ENCODE data around the gene PLEKHJ1. TPM values are rescaled to one million over a fixed set of nuclear protein-coding genes. Genes with fewer than 3 reads are reported as not detected.

The PLEKHJ1 gene
- polyA plus RNA-seq (2011; rRNA removed) (18.3 and 19.9 TPM in 2 replicates), polyA plus RNA-seq (2017; fragmentation: RNase III; extraction: RNeasy Plus Mini Kit Qiagen cat#74134 plus additional on column Dnase treatment) (32.2 to 34.8 TPM (median 33.9 TPM) in 3 replicates), polyA minus RNA-seq (2011; rRNA and poly(A)+ RNA removed) (12.6 and 14.9 TPM in 2 replicates)
- polyA plus RNA-seq (2012; cell fraction: cytosol; rRNA removed), result 65.1 and 74.2 TPM in 2 replicates
- 85.3 and 87.9 TPM in 2 replicates for polyA plus RNA-seq (2012; cell fraction: nucleus; rRNA removed)

- ChIA-PET CTCF (interaction anchor here (0.5 to 1.6 kb wide), 23 partner anchors 9 to 176 kb away, joined by 3 to 10 read pairs (median 4); partner anchors contain the start of gene AMH), POLR2A (interaction anchor here (1.0 to 1.7 kb wide), 2 partner anchors 10 to 239 kb away, joined by 5 to 7 read pairs; partner anchors contain the start of gene GADD45B)
- peak; percentile 92 to 97 for DNase-seq (ENCODE audit: low read depth in 1 of 2, low spot score in 1 of 2)
- H3K4me2 ChIP-seq, result peak within 1 kb of the TSS; percentile 97
- no peak for FAIRE-seq
- ATAC-seq, result peak; percentile 65 to 84
- no peaks in the 10 kb centered on the region for H3K9me3 ChIP-seq
- peak within 1 kb of the TSS; percentile 98 for H3K4me3 ChIP-seq
- WGBS (ENCODE audit: missing lambda C conversion rate), result no CpG with 5 or more reads among the region's 80 CpGs
- H3K4me1 ChIP-seq, result peaks cover 35% of the 10 kb centered on the region
- H3K27ac ChIP-seq, result peak within 1 kb of the TSS; percentile 97 to 99
- no peak for TF ChIP-seq ESRRA (IDR thresholded peaks at IDR 0.05; ENCODE audit: borderline replicate concordance, low read length)
- TF ChIP-seq ZNF302 (CRISPR knock-in tag; IDR thresholded peaks at IDR 0.05), result no peak
- TF ChIP-seq HEYL (CRISPR knock-in tag; IDR thresholded peaks at IDR 0.05), result no peak
- no peak for TF ChIP-seq EHMT2 (IDR thresholded peaks at IDR 0.05; ENCODE audit: low read depth)
- no peak for TF ChIP-seq GATA3 (IDR thresholded peaks at IDR 0.05; ENCODE audit: borderline replicate concordance)
- TF ChIP-seq EHF (CRISPR knock-in tag; IDR thresholded peaks at IDR 0.05), result no peak
- TF ChIP-seq CBX2 (IDR thresholded peaks at IDR 0.05; ENCODE audit: borderline replicate concordance, low read depth), result no peak
- no peak for TF ChIP-seq TFCP2L1 (CRISPR knock-in tag; IDR thresholded peaks at IDR 0.05)
- TF ChIP-seq CEBPB (IDR thresholded peaks at IDR 0.05), result no peak; a peak in 1 of 4 replicates
- peak; percentile 85 for TF ChIP-seq CTCF (IDR thresholded peaks at IDR 0.05)
- no peak for TF ChIP-seq FOSB (CRISPR knock-in tag; IDR thresholded peaks at IDR 0.05)
- no peak for TF ChIP-seq MYC (IDR thresholded peaks at IDR 0.05; ENCODE audit: borderline replicate concordance, low read length)
- TF ChIP-seq NPAS2 (CRISPR knock-in tag; IDR thresholded peaks at IDR 0.05; ENCODE audit: borderline replicate concordance), result no peak
- no peak for TF ChIP-seq ATOH8 (CRISPR knock-in tag; IDR thresholded peaks at IDR 0.05; ENCODE audit: low read depth)
- 0 out of 2 replicates have a peak, but pooled peaks have one; percentile 10 for TF ChIP-seq FOSL2 (IDR thresholded peaks at IDR 0.05)
- peak; percentile 89 for TF ChIP-seq FOSL2 (CRISPR knock-in tag; IDR thresholded peaks at IDR 0.05)
- TF ChIP-seq TP53 (CRISPR knock-in tag; IDR thresholded peaks at IDR 0.05), result no peak
- TF ChIP-seq HES2 (IDR thresholded peaks at IDR 0.05), result no peak
- TF ChIP-seq MAZ (IDR thresholded peaks at IDR 0.05; ENCODE audit: borderline replicate concordance, low read depth, low read length), result 0 out of 2 replicates have a peak, but pooled peaks have one; percentile 32
- TF ChIP-seq MAX (IDR thresholded peaks at IDR 0.05), result peak; percentile 94
- TF ChIP-seq USF2 (IDR thresholded peaks at IDR 0.05), result 0 out of 2 replicates have a peak, but pooled peaks have one; percentile 30
- peak; percentile 54; the same call in 1 of the 2 replicates for TF ChIP-seq HOXB5 (CRISPR knock-in tag; IDR thresholded peaks at IDR 0.05)
- TF ChIP-seq RARB (CRISPR knock-in tag; IDR thresholded peaks at IDR 0.05), result no peak
- TF ChIP-seq SMC3 (IDR thresholded peaks at IDR 0.05), result peak; percentile 72
- peak; percentile 95 for TF ChIP-seq E2F6 (IDR thresholded peaks at IDR 0.05; ENCODE audit: borderline replicate concordance, low read depth)
- TF ChIP-seq RFX5 (IDR thresholded peaks at IDR 0.05), result no peak
- TF ChIP-seq PBX3 (IDR thresholded peaks at IDR 0.05), result no peak
- peak; percentile 32 for TF ChIP-seq POLR2A (IDR thresholded peaks at IDR 0.05; ENCODE audit: low read length)
- TF ChIP-seq PHF8 (IDR thresholded peaks at IDR 0.05; ENCODE audit: borderline replicate concordance, low read depth), result no peak; the same call in 1 of the 2 replicates
- no peak for TF ChIP-seq ZFP36 (IDR thresholded peaks at IDR 0.05; ENCODE audit: borderline replicate concordance, partially characterized antibody)
- no peak for TF ChIP-seq HOXB13 (CRISPR knock-in tag; IDR thresholded peaks at IDR 0.05; ENCODE audit: low read depth)
- TF ChIP-seq NR3C1 (IDR thresholded peaks at IDR 0.05), result no peak
- no peak for TF ChIP-seq POLR2AphosphoS2 (conservative IDR thresholded peaks at IDR 0.05; ENCODE audit: low read length)
- TF ChIP-seq HOXA7 (CRISPR knock-in tag; IDR thresholded peaks at IDR 0.05), result no peak
- no peak for TF ChIP-seq MAFK (IDR thresholded peaks at IDR 0.05; ENCODE audit: partially characterized antibody)
These were observed at the start of gene PLEKHJ1, which contains the start of gene SF3A2 for GRCh38 chr19:2236314-2237050. Gene PLEKHJ1, minus strand, starts transcription at chr19:2236329. Its CDS starts 81 bp downstream, at chr19:2236248. Gene SF3A2, plus strand, starts transcription at chr19:2236824. Its CDS starts 6,595 bp downstream, at chr19:2243419.

Measured in A549 (cell line).